Endometrial microvascular endothelial cells (primary cell): ENCODE measurements around the gene SNUPN. TPM values are rescaled to one million over a fixed set of nuclear protein-coding genes. Genes with fewer than 3 reads are reported as not detected.
"Not testable (repeated sequence)": the region's sequence is repeated elsewhere in the genome, so short reads cannot be mapped to it uniquely, and the experiment has no call there.

Experiments used
- in situ Hi-C: cut with HindIII; loops from 2 replicates; pipeline ENCODE4 v1.10.0; 2017; ENCODE audit warnings: low sequenced_read_pairs, low pct_unique_long_range_greater_than_20kb; ENCODE audit errors: inconsistent ontology term
- total RNA-seq: library from RNA; depleted of rRNA; stranded (reverse); fragments of >200 nt; gene quantifications from one replicate; pipeline ENCODE4 v1.2.3, GENCODE V29; 2015; ENCODE audit errors: inconsistent ontology term

The SNUPN gene
- total RNA-seq, 1 donor from 2014 or later, result 21.5 TPM

GRCh38 chr15:75591655-75592364 lies 33.7 kb downstream of the SNUPN start:
- in situ Hi-C loops, result no loop called here

DNA sequence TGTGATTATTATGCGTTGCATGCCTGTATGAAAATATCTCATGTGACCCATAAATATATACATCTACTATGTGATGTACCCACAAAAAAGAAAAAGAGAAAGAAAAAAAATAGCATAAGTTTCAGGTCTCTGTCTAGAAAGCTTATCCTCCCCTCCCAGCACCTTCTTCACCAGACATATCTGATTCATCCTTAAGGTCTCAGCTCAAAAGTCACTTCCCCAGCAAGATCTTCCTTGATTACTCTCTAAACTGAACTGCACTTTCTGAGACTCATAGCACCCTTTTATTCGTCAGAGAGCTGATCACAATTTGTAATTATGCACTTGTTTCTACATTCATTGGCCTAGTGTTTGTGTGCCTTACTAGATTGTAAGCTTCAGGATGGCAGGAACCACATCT lies 35.3 kb downstream of the SNUPN start:
- in situ Hi-C loops, result no loop called here

- in situ Hi-C loops, result no loop called here
Observed at GRCh38 chr15:75589071-75589470, 36.5 kb downstream of the SNUPN start.

DNA sequence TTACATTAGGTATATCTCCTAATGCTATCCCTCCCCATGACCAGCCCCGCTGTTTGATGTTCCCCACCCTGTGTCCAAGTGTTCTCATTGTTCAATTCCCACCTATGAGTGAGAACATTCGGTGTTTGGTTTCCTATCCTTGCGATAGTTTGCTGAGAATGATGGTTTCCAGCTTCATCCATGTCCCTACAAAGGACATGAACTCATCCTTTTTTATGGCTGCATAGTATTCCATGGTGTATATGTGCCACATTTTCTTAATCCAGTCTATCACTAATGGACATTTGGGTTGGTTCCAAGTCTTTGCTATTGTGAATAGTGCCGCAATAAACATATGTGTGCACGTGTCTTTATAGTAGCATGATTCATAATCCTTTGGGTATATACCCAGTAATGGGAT lies 39.1 kb downstream of the SNUPN start:
- in situ Hi-C loops, result not testable (repeated sequence)

DNA sequence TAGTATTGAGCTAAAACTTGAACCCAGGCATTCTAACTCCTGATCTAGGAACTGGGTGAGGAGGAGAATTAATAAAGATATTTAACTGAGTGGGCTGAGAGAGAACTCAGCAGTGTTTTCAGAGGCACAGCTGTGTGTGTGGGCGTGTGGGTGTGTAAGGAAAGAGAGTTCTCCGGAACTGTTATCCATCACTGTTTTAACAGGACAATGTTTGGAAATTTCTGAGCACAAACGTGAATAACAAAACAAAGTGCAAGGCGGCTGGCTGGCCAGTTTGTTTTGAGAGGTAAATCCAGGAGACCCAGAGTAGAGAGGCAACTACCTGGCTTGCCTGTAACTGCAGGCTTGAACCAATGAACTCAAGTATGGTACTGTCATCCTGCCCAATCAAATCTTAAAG lies 41.4 kb downstream of the SNUPN start:
- in situ Hi-C loops, result no loop called here

- in situ Hi-C loops, result no loop called here
Observed at GRCh38 chr15:75583701-75584100, 41.8 kb downstream of the SNUPN start.

DNA sequence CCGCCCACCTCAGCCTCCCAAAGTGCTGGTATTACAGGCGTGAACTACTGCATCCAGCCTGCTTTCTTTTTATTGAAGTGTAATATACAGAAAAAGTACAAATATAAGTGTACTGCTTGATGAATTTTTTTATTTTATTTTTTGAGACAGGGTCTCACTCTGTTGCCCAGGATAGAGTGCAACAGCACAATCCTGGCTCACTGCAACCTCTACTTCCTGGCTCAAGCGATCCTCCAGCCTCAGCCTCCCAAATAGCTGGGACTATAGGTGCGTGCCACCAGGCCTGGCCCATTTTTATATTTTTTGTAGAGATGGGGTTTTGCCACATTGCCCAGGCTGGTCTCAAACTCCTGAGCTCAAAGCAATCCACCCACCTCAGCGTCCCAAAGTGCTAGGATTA lies 42.6 kb downstream of the SNUPN start:
- in situ Hi-C loops, result not testable (repeated sequence)

DNA sequence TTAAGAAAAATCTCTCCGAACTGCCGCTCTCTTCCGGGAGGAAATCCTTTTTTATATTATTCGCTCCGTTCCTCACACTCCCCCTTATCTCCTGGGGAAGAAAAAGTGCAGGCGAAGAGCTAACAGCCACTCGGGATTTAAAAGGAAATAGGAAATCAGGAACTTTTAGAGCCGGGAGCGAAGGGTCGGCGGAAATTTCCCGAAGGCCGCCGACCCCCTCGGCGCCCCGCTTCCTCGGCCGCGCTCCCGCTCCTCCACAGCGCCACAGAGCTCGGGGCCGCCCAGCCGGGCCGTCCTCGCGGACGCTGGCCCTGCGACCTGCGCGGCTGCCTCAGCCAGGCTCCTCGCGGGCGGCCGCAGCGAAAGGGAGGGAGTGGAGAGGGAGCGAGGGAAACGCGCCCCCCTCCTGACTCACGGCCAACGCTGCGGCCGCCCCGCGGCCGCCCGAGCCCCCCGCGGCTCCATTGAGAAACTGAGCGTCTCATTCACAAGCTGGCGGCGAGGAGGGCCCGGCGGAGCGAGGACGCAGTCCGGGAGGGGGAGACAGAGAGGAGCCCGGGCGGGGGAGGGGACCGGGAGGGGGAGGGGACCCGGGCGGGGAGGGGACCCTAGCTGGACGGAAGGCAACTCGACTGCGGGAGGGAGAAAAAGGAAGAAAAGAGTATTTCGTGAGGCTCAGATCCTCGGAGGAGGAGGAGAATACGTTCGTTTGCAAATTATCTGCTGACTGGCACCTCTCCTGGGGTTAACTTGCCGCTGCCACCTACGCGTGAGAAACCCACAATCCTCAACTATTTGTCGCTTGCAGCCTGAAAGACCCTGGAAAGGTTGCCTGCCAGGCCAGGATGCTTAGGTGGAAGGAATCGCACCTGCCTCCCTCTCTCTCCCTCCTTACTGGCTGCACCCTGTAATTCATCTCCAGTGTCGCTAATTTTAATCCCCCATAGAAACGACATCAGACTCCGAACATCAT lies 46.3 kb downstream of the SNUPN start, which contains the start of gene PTPN9:
Gene PTPN9, minus strand, starts transcription at position 368 of the 973 bp plus-strand sequence. CDS start 539 bp downstream, outside the sequence.
- in situ Hi-C loops, result no loop called here

- in situ Hi-C loops, result no loop called here
Observed at GRCh38 chr15:75578173-75578947, 47.2 kb downstream of the SNUPN start.

DNA sequence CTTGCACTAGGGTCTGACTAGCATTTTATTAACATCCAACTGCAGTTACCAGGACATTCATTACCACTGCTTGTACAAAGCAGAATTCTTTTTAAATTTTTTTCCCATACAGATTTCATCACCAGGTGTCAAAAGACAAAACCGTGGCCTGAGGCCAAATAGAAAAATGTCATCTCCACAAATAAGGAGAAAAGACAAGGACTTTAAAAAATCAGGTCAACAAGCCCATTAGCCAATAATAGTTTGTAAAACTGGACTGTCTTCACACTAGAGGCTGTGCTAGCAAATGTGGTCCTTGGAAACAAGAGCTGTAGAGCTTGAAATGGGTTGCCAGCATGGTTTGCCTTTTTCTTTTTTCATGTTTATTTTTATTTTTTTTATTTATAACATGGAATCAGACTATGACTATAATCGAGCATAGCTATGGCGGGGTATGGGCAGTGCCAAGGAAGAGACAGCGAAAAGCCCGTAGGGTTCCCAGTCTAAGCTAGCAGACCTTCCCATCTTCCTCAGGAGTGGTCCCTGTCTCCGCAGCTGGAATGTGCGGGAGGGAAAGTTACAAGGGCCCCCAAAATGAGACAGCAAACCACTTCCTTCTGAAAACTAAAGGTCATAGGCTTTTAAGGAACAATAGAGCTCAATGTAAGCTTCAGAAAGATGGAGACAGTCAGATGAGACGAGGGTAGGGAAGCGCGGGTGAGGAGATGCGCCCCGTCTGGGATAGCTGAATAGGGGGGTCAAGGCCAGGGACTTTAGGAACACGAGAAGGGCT lies 47.9 kb downstream of the SNUPN start:
- in situ Hi-C loops, result no loop called here

DNA sequence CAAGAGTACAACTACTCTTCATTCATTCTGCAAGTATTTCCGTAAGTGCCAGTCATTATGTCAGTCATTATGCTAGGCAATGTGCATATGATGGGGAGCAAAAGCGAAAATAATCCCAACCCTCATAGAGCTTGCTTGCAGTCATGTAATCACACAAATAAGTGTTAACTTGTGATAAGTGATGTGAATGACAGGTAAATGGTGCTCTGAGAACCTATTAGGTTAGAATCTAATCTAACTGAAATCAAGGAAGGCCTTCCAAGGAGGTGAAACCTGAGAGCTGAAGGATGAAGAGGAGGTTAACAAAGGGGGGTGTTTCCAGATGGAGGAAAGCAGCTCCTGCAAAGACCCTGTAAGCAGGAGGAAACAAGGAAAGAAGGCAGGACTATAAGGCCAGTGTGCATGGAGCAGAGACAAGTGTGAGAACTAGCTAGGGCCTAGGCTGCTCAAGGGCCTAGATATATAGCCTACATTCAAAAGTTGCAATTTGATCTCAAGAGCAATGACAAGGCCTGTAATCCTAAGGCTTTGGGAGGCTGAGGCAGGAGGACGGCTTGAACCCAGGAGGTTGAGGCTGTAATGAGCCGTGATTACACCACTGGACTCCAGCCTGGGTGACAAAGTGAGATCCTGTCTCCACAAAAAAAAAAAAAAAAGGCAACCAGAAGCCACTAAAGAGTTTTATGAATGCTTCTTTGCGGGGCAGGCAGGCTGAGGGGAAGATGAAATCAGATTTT lies 51.7 kb downstream of the SNUPN start:
- in situ Hi-C loops, result no loop called here

- in situ Hi-C loops, result no loop called here
Observed at GRCh38 chr15:75570126-75570845, 55.2 kb downstream of the SNUPN start.

- in situ Hi-C loops, result no loop called here
Observed at GRCh38 chr15:75565062-75565970, 60.2 kb downstream of the SNUPN start.

DNA sequence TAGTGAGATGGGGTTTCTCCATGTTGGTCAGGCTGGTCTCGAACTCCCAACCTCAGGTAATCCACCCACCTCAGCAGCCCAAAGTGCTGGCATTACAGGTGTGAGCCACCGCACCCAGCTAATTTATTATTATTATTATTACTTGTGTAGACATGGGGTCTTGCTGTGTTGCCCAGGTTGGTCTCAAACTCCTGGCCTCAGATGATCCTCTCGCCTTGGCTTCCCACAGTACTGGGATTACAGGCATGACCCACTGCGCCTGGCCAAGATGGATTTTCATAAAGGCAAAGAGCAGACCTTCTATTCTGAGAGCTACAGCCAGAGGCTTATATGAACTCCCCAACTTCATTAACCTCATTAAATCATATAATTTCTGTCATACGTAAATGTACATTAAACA lies 63.6 kb downstream of the SNUPN start:
- in situ Hi-C loops, result no loop called here

GRCh38 chr15:75559360-75559759 lies 66.2 kb downstream of the SNUPN start:
- in situ Hi-C loops, result not testable (repeated sequence)

GRCh38 chr15:75558955-75559354 lies 66.6 kb downstream of the SNUPN start:
- in situ Hi-C loops, result not testable (repeated sequence)
